HFF-Myc (cell line): ENCODE measurements around the gene TFIP11.

Source experiments
- DNase-seq: peaks from one replicate; pipeline ENCODE4 v3.0.0-alpha.2; 2011; ENCODE audit warnings: low read depth; ENCODE audit errors: extremely low read depth
- H3K4me3 ChIP-seq: replicated peaks from 2 replicates; pipeline ENCODE4 v1.5.1; 2011; ENCODE audit warnings: low read depth, mild to moderate bottlenecking, control low read depth, low read length
- TF ChIP-seq, protein P1 (sequence below): IDR thresholded peaks from 2 replicates; pipeline ENCODE4 v1.5.1; 2012; ENCODE audit warnings: mild to moderate bottlenecking, low read depth, low read length, control low read depth; ENCODE audit errors: missing control alignments

Gene TFIP11

DNA sequence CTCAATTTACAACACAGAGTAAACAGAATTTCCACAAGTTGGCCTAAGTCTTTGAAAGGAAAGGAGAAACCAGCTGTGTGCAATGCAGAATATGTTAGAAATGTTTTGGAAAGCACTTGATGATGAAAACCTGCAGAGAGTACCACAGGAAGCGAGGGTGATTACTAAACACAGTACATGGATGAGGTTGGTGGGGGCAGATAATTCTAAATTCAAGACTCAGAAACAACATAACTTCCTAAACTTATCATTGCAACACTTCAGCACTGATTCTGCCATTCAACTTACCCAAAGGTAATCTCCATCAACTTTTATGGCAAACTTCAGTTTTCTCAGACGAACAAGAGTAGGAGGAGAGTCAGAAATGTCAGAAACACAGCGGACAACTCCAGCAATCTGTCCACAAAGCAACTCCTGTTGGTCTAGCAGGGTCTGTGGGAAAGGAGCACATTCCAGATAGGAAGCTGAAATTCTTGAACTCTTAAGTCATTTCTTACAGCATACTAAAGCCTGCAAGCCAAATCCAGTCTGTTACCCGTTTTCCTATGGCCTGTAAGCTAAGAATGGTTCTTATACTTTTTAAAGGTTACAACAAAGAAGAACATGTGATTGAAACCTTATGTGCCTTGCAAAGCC is 35.5 kb downstream of the TFIP11 start:
- no peak overlapping the region for H3K4me3 ChIP-seq
- TF ChIP-seq, protein P1, sequence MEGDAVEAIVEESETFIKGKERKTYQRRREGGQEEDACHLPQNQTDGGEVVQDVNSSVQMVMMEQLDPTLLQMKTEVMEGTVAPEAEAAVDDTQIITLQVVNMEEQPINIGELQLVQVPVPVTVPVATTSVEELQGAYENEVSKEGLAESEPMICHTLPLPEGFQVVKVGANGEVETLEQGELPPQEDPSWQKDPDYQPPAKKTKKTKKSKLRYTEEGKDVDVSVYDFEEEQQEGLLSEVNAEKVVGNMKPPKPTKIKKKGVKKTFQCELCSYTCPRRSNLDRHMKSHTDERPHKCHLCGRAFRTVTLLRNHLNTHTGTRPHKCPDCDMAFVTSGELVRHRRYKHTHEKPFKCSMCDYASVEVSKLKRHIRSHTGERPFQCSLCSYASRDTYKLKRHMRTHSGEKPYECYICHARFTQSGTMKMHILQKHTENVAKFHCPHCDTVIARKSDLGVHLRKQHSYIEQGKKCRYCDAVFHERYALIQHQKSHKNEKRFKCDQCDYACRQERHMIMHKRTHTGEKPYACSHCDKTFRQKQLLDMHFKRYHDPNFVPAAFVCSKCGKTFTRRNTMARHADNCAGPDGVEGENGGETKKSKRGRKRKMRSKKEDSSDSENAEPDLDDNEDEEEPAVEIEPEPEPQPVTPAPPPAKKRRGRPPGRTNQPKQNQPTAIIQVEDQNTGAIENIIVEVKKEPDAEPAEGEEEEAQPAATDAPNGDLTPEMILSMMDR = no peak
- no peak for DNase-seq

DNA sequence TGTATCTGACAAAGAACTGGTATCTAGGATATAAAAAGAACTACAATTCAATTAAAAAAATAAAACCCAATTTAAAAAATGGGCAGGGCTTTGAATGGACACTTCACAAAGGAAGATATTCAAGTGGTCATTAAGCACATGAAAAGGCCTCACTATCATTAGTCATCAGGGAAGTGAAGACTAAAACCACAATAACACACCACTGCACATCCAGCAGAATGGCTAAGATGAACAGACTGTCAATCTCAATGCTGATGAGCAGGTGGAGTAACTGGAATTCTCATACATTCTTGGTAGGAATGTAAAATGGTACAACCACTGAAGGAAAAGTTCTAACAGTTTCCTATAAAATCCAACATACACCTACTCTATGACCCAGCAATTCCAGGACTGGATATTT is 37.6 kb downstream of the TFIP11 start:
- no peak overlapping the region for H3K4me3 ChIP-seq
- DNase-seq = no peak
- TF ChIP-seq, protein P1 = no peak

DNA sequence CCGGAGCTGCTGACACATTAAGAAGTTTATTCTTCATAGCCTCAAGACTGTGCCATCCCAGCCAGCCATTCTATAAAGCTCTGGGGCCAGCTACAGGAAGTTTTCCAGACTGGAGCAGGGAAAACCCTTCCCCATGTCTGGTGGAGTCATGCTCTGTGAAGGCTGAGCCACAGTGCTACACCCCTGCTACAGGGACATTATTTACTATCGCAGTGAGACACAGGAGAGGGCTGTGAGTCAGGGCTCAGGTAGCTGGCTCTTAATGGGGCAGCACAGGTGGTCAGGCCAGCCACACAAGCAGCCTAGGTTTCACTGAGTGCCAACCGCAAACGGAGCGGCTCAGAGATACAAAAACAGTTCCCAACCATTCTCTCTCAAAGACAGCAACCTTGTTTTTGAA is 40.8 kb downstream of the TFIP11 start:
- TF ChIP-seq, protein P1 = no peak
- no peak overlapping the region for H3K4me3 ChIP-seq
- peak; percentile 49 for DNase-seq

DNA sequence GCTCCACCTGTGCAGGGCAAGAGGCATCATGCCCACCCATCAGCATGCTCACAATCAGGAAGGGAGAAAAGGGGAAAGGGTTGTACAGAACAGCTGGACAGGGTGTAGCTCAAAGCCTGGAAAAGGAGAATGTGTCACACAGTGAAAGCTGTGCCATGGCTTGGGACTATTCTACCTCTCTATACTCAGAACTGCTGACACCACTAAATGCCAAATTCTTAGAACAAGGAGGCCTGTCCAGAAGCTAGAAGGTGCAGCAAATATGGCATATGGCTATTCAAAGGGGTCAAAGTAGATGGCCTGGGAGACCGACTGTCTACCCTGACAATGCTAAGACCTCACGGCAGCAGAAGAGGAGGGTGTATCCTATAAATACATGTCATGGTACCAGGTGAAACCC is 41.5 kb downstream of the TFIP11 start:
- H3K4me3 ChIP-seq = no peak overlapping the region
- TF ChIP-seq, protein P1 = no peak
- DNase-seq = no peak

DNA sequence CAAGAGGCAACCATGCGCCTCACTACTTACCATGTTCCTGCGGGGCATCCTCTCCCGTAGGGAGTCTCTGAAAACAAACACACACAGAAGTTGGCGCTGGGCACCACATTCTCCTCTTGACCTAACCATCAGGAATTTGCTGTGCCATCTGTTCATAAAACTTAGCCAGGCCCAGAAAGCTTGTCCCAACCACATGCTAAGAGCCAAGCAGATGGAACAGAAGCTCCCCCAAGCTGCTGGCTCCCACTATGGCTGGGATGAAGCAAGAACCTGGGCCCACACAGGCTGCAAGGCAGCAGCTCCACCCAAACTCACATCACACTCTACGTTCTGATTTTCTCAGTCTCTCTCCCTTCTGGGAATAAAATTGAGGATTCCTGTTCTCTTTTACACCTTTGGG is 46.1 kb downstream of the TFIP11 start:
- TF ChIP-seq, protein P1 = no peak
- no peak for DNase-seq
- H3K4me3 ChIP-seq = no peak overlapping the region

DNA sequence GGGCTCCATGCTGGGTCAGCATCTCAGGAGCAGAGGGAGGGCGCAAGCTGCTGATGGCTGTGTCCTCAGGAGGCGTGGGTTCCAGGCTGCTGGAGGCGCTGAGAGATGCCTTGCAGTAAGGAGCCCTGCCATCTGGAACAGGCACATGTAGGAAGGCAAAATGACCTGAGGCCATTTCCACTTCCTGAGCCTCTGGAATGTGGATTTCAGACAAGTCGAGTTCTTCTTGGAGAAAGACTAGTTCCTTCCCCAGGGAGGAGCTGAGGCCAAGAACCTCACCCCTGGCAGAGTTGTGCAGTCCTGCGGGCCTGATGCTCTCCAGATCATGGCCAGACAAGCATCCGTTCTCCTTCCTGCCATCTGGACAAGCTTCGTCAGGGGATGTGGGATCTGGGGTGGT is 48.0 kb downstream of the TFIP11 start:
- DNase-seq = peak; percentile 56
- no peak overlapping the region for H3K4me3 ChIP-seq
- TF ChIP-seq, protein P1 = no peak

DNA sequence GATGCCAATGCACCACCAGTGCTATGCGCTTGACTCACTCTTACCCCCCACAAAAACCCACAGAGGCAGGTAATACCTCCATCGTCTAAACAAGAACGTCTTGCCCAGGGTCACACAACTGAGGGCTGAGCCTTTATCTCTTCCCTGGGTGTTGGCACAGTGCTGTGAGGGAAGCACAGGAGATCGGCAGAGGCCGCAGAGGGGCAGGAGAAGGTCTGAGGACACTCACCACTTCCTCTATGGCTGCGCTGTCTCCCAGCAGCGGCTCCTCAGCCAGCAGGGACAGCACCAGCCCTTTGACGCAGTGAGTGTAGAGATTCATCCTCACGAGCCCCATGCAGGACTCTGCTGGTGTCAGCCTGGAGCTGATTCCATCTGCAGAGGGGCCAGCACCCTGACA is 48.6 kb downstream of the TFIP11 start:
- TF ChIP-seq, protein P1 = no peak
- H3K4me3 ChIP-seq = no peak overlapping the region
- DNase-seq = no peak
